Caco-2 (cell line): Measurements from ENCODE around the gene FAT2. TPM values are rescaled to one million over a fixed set of nuclear protein-coding genes. Genes with fewer than 3 reads are reported as not detected.

Experiments
- BruUV-seq: library from RNA; stranded (reverse); fragments of 400-500 nt; replicated peaks from 2 replicates; lab custom pipeline; 2021; lab: Mats Ljungman, UMichigan
- CTCF ChIA-PET: fragments of 300-600 bp; sonication (Branson Sonifier 250); formaldehyde crosslinking; loops from one replicate; lab custom pipeline; 2022; ENCODE audit warnings: antibody characterized with exemption; lab: Charles Lee
- POLR2A ChIA-PET: fragments of 300-600 bp; sonication (Branson Sonifier 250); formaldehyde crosslinking; loops from one replicate; lab custom pipeline; 2022; ENCODE audit warnings: antibody characterized with exemption; lab: Charles Lee
- DNase-seq, 2 experiments: peaks; one replicate each; pipeline versions ENCODE4 v3.0.0 to v3.0.0-alpha.2; 2020 to 2022
- H3K27me3 ChIP-seq: replicated peaks from 2 replicates; pipeline ENCODE4 v1.6.0; 2011; ENCODE audit warnings: low read length; ENCODE audit not compliant: control insufficient read depth, insufficient read depth
- H3K36me3 ChIP-seq: 2 replicates; pipeline ENCODE4 v1.5.1; 2011; ENCODE audit warnings: low read length; ENCODE audit not compliant: control insufficient read depth, insufficient read depth
- H3K4me1 ChIP-seq: fragments of 250-450 bp; sonication (Bioruptor Pico); 2 replicates; pipeline ENCODE4 v1.5.1; 2020; ENCODE audit warnings: mild to moderate bottlenecking
- H3K4me3 ChIP-seq: 2 replicates; pipeline ENCODE4 v1.5.1; 2011; ENCODE audit warnings: low read depth, mild to moderate bottlenecking, control low read depth, low read length
- H3K9me3 ChIP-seq: fragments of 250-450 bp; sonication (Bioruptor Pico); 2 replicates; pipeline ENCODE4 v1.5.1; 2020; ENCODE audit warnings: mild to moderate bottlenecking, moderate library complexity
- H3K27ac Mint-ChIP-seq: one replicate; pipeline ENCODE4 v1.8.0; 2022; ENCODE audit warnings: mixed read lengths; ENCODE audit not compliant: unreplicated experiment
- H3K27me3 Mint-ChIP-seq: one replicate; pipeline ENCODE4 v1.8.0; 2022; ENCODE audit warnings: mixed read lengths; ENCODE audit not compliant: insufficient read depth, unreplicated experiment
- H3K36me3 Mint-ChIP-seq: one replicate; pipeline ENCODE4 v1.8.0; 2022; ENCODE audit warnings: mild to moderate bottlenecking, mixed read lengths; ENCODE audit not compliant: insufficient read depth, unreplicated experiment
- H3K4me1 Mint-ChIP-seq: one replicate; pipeline ENCODE4 v1.8.0; 2022; ENCODE audit warnings: low read depth, mixed read lengths; ENCODE audit not compliant: unreplicated experiment
- H3K4me3 Mint-ChIP-seq: one replicate; pipeline ENCODE4 v1.8.0; 2022; ENCODE audit warnings: mild to moderate bottlenecking, moderate library complexity, mixed read lengths; ENCODE audit not compliant: unreplicated experiment
- H3K9me3 Mint-ChIP-seq: one replicate; pipeline ENCODE4 v1.8.0; 2022; ENCODE audit warnings: mixed read lengths; ENCODE audit not compliant: unreplicated experiment
- CTCF ChIP-seq, 2 experiments: fragments of 200-600 bp in 1 of 2; IDR thresholded peaks; 1 replicate in 1 of 2; 2 replicates in 1 of 2; pipeline versions ENCODE4 v1.5.1 to v1.8.0; 2011 to 2022; ENCODE audit warnings: antibody characterized with exemption in 1 of 2, control low read depth in 1 of 2, inconsistent platforms in 1 of 2, low read depth in 1 of 2, low read length in 1 of 2, mild to moderate bottlenecking in 1 of 2, moderate library complexity in 1 of 2; ENCODE audit not compliant: insufficient read depth in 1 of 2, severe bottlenecking in 1 of 2, unreplicated experiment in 1 of 2
- intact Hi-C: fragments of 100-400 bp; cut with micrococcal nuclease; formaldehyde crosslinking; loops from one replicate; pipeline ENCODE4 v1.10.0; 2022; ENCODE audit not compliant: unreplicated experiment
- total RNA-seq: library from RNA; stranded (reverse); gene quantifications from 2 replicates; pipeline ENCODE4 v1.2.3, GENCODE V29; 2022

FAT2 gene
- total RNA-seq, 1 experiment from 2014 or later, result 0.32 TPM

- Mint-ChIP-seq H3K36me3 (no peaks in the 10 kb centered on the region), H3K4me1 (peaks cover 12% of the 10 kb centered on the region), H3K4me3 (no peak overlapping the region), H3K9me3 (no peaks in the 10 kb centered on the region), H3K27me3 (no peaks in the 10 kb centered on the region), H3K27ac (no peak overlapping the region)
- TF ChIP-seq CTCF (IDR thresholded peaks at IDR 0.05; ENCODE audit: insufficient read depth in 1 of 2, low read depth in 1 of 2, low read length in 1 of 2, severe bottlenecking in 1 of 2, unreplicated experiment in 1 of 2), result no peak
- Histone ChIP-seq H3K9me3 (no peaks in the 10 kb centered on the region), H3K27me3 (no peaks in the 10 kb centered on the region), H3K36me3 (no peaks in the 10 kb centered on the region), H3K4me1 (peaks cover 22% of the 10 kb centered on the region), H3K4me3 (no peak overlapping the region)
- intact Hi-C loops, result no loop called here
- ChIA-PET CTCF (no interaction called here), POLR2A (no interaction called here)
- BruUV-seq, result no TSS peak
- DNase-seq, result no peak
These were observed 21.7 kb upstream of the FAT2 start for GRCh38 chr5:151612689-151613427.

- POLR2A ChIA-PET, result no interaction called here
- intact Hi-C loops, result no loop called here
- H3K4me3 ChIP-seq, result no peak overlapping the region
These were observed 20.1 kb upstream of the FAT2 start for GRCh38 chr5:151611127-151611775.

GRCh38 chr5:151608522-151608921, 17.4 kb upstream of the FAT2 start:
- Mint-ChIP-seq H3K36me3 (no peaks in the 10 kb centered on the region), H3K4me1 (no peaks in the 10 kb centered on the region), H3K4me3 (no peak overlapping the region), H3K9me3 (no peaks in the 10 kb centered on the region), H3K27ac (no peak overlapping the region), H3K27me3 (no peaks in the 10 kb centered on the region)
- DNase-seq, result no peak
- 0 out of 2 replicates have a peak, but pooled peaks cover 4% of the 10 kb centered on the region for H3K4me1 ChIP-seq
- no peak for TF ChIP-seq CTCF (IDR thresholded peaks at IDR 0.05; ENCODE audit: insufficient read depth in 1 of 2, low read depth in 1 of 2, low read length in 1 of 2, severe bottlenecking in 1 of 2, unreplicated experiment in 1 of 2)
- H3K9me3 ChIP-seq, result no peaks in the 10 kb centered on the region
- no peak overlapping the region for H3K4me3 ChIP-seq
- H3K36me3 ChIP-seq, result no peaks in the 10 kb centered on the region
- no TSS peak for BruUV-seq
- ChIA-PET POLR2A (no interaction called here), CTCF (no interaction called here)
- no peaks in the 10 kb centered on the region for H3K27me3 ChIP-seq
- intact Hi-C loops, result no loop called here

More at GRCh38 chr5:151611127-151611775, 20.1 kb upstream of the FAT2 start:
- H3K27me3 Mint-ChIP-seq, result no peaks in the 10 kb centered on the region
- CTCF ChIA-PET, result no interaction called here
- no peaks in the 10 kb centered on the region for H3K9me3 ChIP-seq
- H3K27me3 ChIP-seq, result no peaks in the 10 kb centered on the region
- no peak overlapping the region for H3K27ac Mint-ChIP-seq
- no peaks in the 10 kb centered on the region for H3K9me3 Mint-ChIP-seq
- DNase-seq, result no peak
- no peaks in the 10 kb centered on the region for H3K36me3 ChIP-seq
- BruUV-seq, result no TSS peak
- H3K4me1 Mint-ChIP-seq, result peaks cover 12% of the 10 kb centered on the region
- H3K4me3 Mint-ChIP-seq, result no peak overlapping the region
- no peak for TF ChIP-seq CTCF (IDR thresholded peaks at IDR 0.05; ENCODE audit: insufficient read depth in 1 of 2, low read depth in 1 of 2, low read length in 1 of 2, severe bottlenecking in 1 of 2, unreplicated experiment in 1 of 2)
- H3K36me3 Mint-ChIP-seq, result no peaks in the 10 kb centered on the region
- peaks cover 13% of the 10 kb centered on the region; the same call in 1 of the 2 replicates for H3K4me1 ChIP-seq
